HL-60 (cell line): ENCODE measurements around the gene SIDT2.

Source experiments
- CTCF ChIP-seq: IDR thresholded peaks from one replicate; pipeline ENCODE4 v1.5.1; 2011; ENCODE audit warnings: low read length, control low read depth, inconsistent platforms; ENCODE audit not compliant: insufficient read depth
- GABPA ChIP-seq: IDR thresholded peaks from 2 replicates; pipeline ENCODE4 v1.6.1; 2012; ENCODE audit warnings: low read depth
- POLR2AphosphoS5 ChIP-seq: IDR thresholded peaks from 2 replicates; pipeline ENCODE4 v1.6.1; 2012; ENCODE audit warnings: low read depth

GRCh38 chr11:117130879-117131278 lies 47.7 kb upstream of the SIDT2 start:
- TF ChIP-seq POLR2AphosphoS5 (no peak), CTCF (no peak), GABPA (no peak)
